Measurements from ENCODE around the gene RHBDD1. TPM values are rescaled to one million over a fixed set of nuclear protein-coding genes. Genes with fewer than 3 reads are reported as not detected.

RHBDD1 gene
- total RNA-seq, 1 donor from 2014 or later, result 31.3 TPM

- Mint-ChIP-seq H3K27ac (ENCODE audit: unreplicated experiment) (no peak overlapping the region), H3K4me3 (ENCODE audit: unreplicated experiment) (no peak overlapping the region), H3K27me3 (ENCODE audit: low read depth, unreplicated experiment) (no peaks in the 10 kb centered on the region), H3K36me3 (ENCODE audit: low read depth, unreplicated experiment) (peaks cover 4% of the 10 kb centered on the region), H3K4me1 (ENCODE audit: low read depth, unreplicated experiment) (no peaks in the 10 kb centered on the region), H3K9me3 (ENCODE audit: unreplicated experiment) (peaks cover 11% of the 10 kb centered on the region)
- Histone ChIP-seq H2AFZ (ENCODE audit: low read depth, low read length) (no peak overlapping the region), H3K4me3 (ENCODE audit: insufficient read depth, low read depth, low read length) (no peak overlapping the region), H3K36me3 (ENCODE audit: insufficient read depth, low read length) (no peaks in the 10 kb centered on the region), H3K4me2 (ENCODE audit: low read length) (no peak overlapping the region), H3K79me2 (ENCODE audit: insufficient read depth, low read length) (no peaks in the 10 kb centered on the region), H3K27ac (ENCODE audit: low read depth, low read length) (no peak overlapping the region), H3K9ac (ENCODE audit: low read length) (no peak overlapping the region), H4K20me1 (ENCODE audit: insufficient read depth, low read length) (no peaks in the 10 kb centered on the region), H3K27me3 (ENCODE audit: insufficient read depth, low read length) (no peaks in the 10 kb centered on the region), H3K4me1 (ENCODE audit: insufficient read depth, low read length) (no peaks in the 10 kb centered on the region), H3K9me3 (ENCODE audit: insufficient read depth, low read depth, low read length) (peaks cover 6% of the 10 kb centered on the region)
- TF ChIP-seq CTCF (IDR thresholded peaks at IDR 0.05; ENCODE audit: insufficient read depth, low read depth, low read length), result no peak
- no peak for TF ChIP-seq EZH2 (IDR thresholded peaks at IDR 0.05; ENCODE audit: insufficient read depth, low read length)
- FAIRE-seq (no peak), DNase-seq (ENCODE audit: low read depth) (no peak)
Measured at GRCh38 chr2:227007148-227007547, 171.3 kb downstream of the RHBDD1 start.

- no peak overlapping the region for H3K4me3 ChIP-seq (ENCODE audit: insufficient read depth, low read depth, low read length)
- H3K36me3 Mint-ChIP-seq (ENCODE audit: low read depth, unreplicated experiment), result peaks cover 4% of the 10 kb centered on the region
- no peak overlapping the region for H3K27ac ChIP-seq (ENCODE audit: low read depth, low read length)
- H3K36me3 ChIP-seq (ENCODE audit: insufficient read depth, low read length), result no peaks in the 10 kb centered on the region
- FAIRE-seq, result no peak
- H3K4me1 ChIP-seq (ENCODE audit: insufficient read depth, low read length), result no peaks in the 10 kb centered on the region
- no peaks in the 10 kb centered on the region for H3K4me1 Mint-ChIP-seq (ENCODE audit: low read depth, unreplicated experiment)
- no peak overlapping the region for H3K4me2 ChIP-seq (ENCODE audit: low read length)
- TF ChIP-seq EZH2 (IDR thresholded peaks at IDR 0.05; ENCODE audit: insufficient read depth, low read length), result no peak
- TF ChIP-seq CTCF (IDR thresholded peaks at IDR 0.05; ENCODE audit: insufficient read depth, low read depth, low read length), result no peak
- no peaks in the 10 kb centered on the region for H3K27me3 ChIP-seq (ENCODE audit: insufficient read depth, low read length)
- no peak overlapping the region for H3K27ac Mint-ChIP-seq (ENCODE audit: unreplicated experiment)
- H3K9me3 Mint-ChIP-seq (ENCODE audit: unreplicated experiment), result peaks cover 11% of the 10 kb centered on the region
- H4K20me1 ChIP-seq (ENCODE audit: insufficient read depth, low read length), result no peaks in the 10 kb centered on the region
- H3K9ac ChIP-seq (ENCODE audit: low read length), result no peak overlapping the region
- H3K27me3 Mint-ChIP-seq (ENCODE audit: low read depth, unreplicated experiment), result no peaks in the 10 kb centered on the region
- peaks cover 6% of the 10 kb centered on the region for H3K9me3 ChIP-seq (ENCODE audit: insufficient read depth, low read depth, low read length)
- H3K79me2 ChIP-seq (ENCODE audit: insufficient read depth, low read length), result no peaks in the 10 kb centered on the region
- no peak overlapping the region for H2AFZ ChIP-seq (ENCODE audit: low read depth, low read length)
- no peak for DNase-seq (ENCODE audit: low read depth)
- no peak overlapping the region for H3K4me3 Mint-ChIP-seq (ENCODE audit: unreplicated experiment)
Measured at GRCh38 chr2:227007940-227008339, 172.1 kb downstream of the RHBDD1 start.

- H2AFZ ChIP-seq (ENCODE audit: low read depth, low read length), result no peak overlapping the region
- peaks cover 6% of the 10 kb centered on the region for H3K9me3 ChIP-seq (ENCODE audit: insufficient read depth, low read depth, low read length)
- no peak overlapping the region for H3K9ac ChIP-seq (ENCODE audit: low read length)
- FAIRE-seq (no peak), DNase-seq (ENCODE audit: low read depth) (peak; percentile 61)
- H3K4me2 ChIP-seq (ENCODE audit: low read length), result no peak overlapping the region
- Mint-ChIP-seq H3K36me3 (ENCODE audit: low read depth, unreplicated experiment) (no peaks in the 10 kb centered on the region), H3K4me3 (ENCODE audit: unreplicated experiment) (no peak overlapping the region), H3K27ac (ENCODE audit: unreplicated experiment) (no peak overlapping the region), H3K27me3 (ENCODE audit: low read depth, unreplicated experiment) (no peaks in the 10 kb centered on the region), H3K4me1 (ENCODE audit: low read depth, unreplicated experiment) (no peaks in the 10 kb centered on the region), H3K9me3 (ENCODE audit: unreplicated experiment) (peaks cover 6% of the 10 kb centered on the region)
- no peaks in the 10 kb centered on the region for H4K20me1 ChIP-seq (ENCODE audit: insufficient read depth, low read length)
- H3K27ac ChIP-seq (ENCODE audit: low read depth, low read length), result no peak overlapping the region
- no peaks in the 10 kb centered on the region for H3K4me1 ChIP-seq (ENCODE audit: insufficient read depth, low read length)
- H3K4me3 ChIP-seq (ENCODE audit: insufficient read depth, low read depth, low read length), result no peak overlapping the region
- no peaks in the 10 kb centered on the region for H3K36me3 ChIP-seq (ENCODE audit: insufficient read depth, low read length)
- TF ChIP-seq EZH2 (IDR thresholded peaks at IDR 0.05; ENCODE audit: insufficient read depth, low read length) (no peak), CTCF (IDR thresholded peaks at IDR 0.05; ENCODE audit: insufficient read depth, low read depth, low read length) (no peak)
- no peaks in the 10 kb centered on the region for H3K27me3 ChIP-seq (ENCODE audit: insufficient read depth, low read length)
- H3K79me2 ChIP-seq (ENCODE audit: insufficient read depth, low read length), result no peaks in the 10 kb centered on the region
Measured at GRCh38 chr2:227010433-227010832, 174.6 kb downstream of the RHBDD1 start.
